Heart left ventricle (tissue), 13 donors: Measurements from ENCODE around the gene BAIAP2L1.

Experiments used
- CTCF ChIP-seq, 12 donors: fragments of 200-600 bp; sonication (generic) in 4 of 12; IDR thresholded peaks; one replicate each; pipeline versions ENCODE4 v1.5.0 to v1.8.0; 2018 to 2022; ENCODE audit warnings: antibody characterized with exemption in 12 of 12, mild to moderate bottlenecking in 5 of 12
- POLR2A ChIP-seq, 2 donors: fragments of 450-650 bp; IDR thresholded peaks; one replicate each; pipeline ENCODE4 v1.6.1; 2017; ENCODE audit warnings: antibody characterized with exemption in 2 of 2, mild to moderate bottlenecking in 2 of 2, moderate library complexity in 2 of 2
- donor health status: ischemic (EF 13 %, LVEDD 7.1; RV severe dilation, severe dysfunction).
- donor health status: DM: no; HTN: yes; CAD: no.
- donor health status: DM: no; HTN: no; CAD: no.
- donor health status: ischemic (EF 25% LVEDD 6.9; RV normal size, moderate dysfunction).
- donor health status: ischemic (EF 25% LVEDD 5.7; RV mildly dilated, moderate dysfunction).
- donor health status: ischemic (EF 35%, LVEDD 5.7; RV mildly dilated, moderate dysfunction).
- donor health status: nonischemic (EF 11% LVEDD 7.7; RV severe dilation, severe dysfunction).
- donor health status: DM: yes; HTN: yes; CAD: no.
- donor health status: PGD.
- donor health status: ischemic (EF 29% LVEDD 5.4; RV normal size, mild dysfunction).
- donor health status: nonischemic (EF 23%, LVEDD 6.1; RV moderate dilation, normal function).

GRCh38 chr7:98252425-98253054, 148.3 kb downstream of the BAIAP2L1 start:
- TF ChIP-seq CTCF (IDR thresholded peaks at IDR 0.05): no peak
- TF ChIP-seq POLR2A (IDR thresholded peaks at IDR 0.05): no peak
